ENCODE measurements around the gene GAL3ST2. TPM values are rescaled to one million over a fixed set of nuclear protein-coding genes. Genes with fewer than 3 reads are reported as not detected.

GAL3ST2 gene
- total RNA-seq, 1 donor from 2014 or later, result 0.84 TPM

DNA sequence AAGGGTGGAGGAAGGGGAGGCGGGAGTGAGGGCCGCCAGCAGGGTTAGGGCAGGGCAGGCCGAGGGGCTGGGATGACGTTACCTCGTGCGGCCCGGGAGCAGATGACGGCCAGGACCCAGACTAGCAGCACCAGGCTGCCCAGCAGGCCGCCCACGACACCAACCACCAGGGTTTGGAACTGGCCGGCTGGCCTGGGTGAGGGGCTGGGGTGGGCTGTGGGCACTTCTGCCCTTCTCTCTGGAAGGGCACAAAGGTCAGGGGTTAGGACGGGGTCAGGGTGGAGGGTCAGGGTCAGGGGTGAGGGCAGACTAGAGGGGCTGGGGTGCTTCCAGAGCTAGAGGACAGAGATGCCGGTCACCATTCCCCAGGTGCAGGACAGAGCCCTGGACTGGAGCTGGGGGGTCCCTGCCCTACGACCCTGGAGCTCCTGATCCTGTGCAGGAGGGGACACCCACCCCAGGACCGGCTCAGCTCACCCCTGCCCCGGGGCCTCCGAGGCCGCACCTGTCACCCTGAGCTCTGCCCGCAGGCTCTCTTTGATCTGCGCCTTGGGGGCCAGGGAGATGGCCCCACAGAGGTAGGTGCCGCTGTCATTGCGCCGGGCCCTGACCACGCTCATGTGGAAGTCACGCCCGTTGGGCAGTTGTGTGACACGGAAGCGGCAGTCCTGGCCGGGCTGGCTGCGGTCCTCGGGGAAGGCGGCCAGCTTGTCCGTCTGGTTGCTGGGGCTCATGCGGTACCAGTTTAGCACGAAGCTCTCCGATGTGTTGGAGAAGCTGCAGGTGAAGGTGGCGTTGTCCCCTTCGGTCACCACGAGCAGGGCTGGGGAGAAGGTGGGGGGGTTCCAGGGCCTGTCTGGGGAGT lies 75.7 kb downstream of the GAL3ST2 start:
- no peak for DNase-seq (ENCODE audit: low spot score, unreplicated experiment)
- Mint-ChIP-seq H3K27me3 (peaks cover 3% of the 10 kb centered on the region), H3K36me3 (ENCODE audit: insufficient read depth) (no peaks in the 10 kb centered on the region), H3K4me3 (ENCODE audit: low read depth) (no peak overlapping the region), H3K9me3 (ENCODE audit: low read depth) (no peaks in the 10 kb centered on the region), H3K27ac (no peak overlapping the region), H3K4me1 (ENCODE audit: low read depth) (no peaks in the 10 kb centered on the region)
- TF ChIP-seq, protein P1, sequence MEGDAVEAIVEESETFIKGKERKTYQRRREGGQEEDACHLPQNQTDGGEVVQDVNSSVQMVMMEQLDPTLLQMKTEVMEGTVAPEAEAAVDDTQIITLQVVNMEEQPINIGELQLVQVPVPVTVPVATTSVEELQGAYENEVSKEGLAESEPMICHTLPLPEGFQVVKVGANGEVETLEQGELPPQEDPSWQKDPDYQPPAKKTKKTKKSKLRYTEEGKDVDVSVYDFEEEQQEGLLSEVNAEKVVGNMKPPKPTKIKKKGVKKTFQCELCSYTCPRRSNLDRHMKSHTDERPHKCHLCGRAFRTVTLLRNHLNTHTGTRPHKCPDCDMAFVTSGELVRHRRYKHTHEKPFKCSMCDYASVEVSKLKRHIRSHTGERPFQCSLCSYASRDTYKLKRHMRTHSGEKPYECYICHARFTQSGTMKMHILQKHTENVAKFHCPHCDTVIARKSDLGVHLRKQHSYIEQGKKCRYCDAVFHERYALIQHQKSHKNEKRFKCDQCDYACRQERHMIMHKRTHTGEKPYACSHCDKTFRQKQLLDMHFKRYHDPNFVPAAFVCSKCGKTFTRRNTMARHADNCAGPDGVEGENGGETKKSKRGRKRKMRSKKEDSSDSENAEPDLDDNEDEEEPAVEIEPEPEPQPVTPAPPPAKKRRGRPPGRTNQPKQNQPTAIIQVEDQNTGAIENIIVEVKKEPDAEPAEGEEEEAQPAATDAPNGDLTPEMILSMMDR (IDR thresholded peaks at IDR 0.05; ENCODE audit: unreplicated experiment), result no peak

DNA sequence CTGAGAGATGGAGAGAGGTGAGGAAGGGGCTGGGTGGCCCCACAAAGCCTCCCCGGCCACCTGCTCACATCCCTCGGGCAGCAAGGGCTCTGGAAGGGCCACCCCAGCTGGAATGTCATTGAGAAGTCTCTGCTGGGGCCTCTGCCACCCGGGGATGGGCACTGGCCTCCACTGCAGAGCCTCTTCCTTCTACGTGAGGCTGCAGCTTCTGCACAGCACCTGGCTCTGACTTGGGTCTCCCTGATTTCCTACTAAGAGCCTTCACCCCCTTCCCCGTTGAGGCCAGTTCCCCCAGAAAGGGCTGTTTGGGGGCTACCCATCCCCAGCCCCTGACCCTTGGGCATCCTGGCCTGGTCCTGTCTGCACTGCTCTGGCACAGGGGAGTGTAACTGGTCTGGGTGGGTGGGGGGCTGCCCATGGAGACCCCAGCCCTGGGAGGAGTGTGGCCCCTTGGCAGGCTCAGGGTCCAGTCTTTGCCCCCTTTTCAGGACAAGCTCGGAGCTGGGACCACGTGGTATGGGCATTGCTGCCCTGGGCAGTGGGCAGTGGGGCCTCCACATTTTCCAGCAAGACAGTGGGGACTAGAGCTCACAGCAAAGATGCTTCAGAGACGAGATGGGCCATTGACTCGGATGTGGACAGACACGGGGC lies 76.5 kb downstream of the GAL3ST2 start:
- Mint-ChIP-seq H3K9me3 (ENCODE audit: low read depth) (no peaks in the 10 kb centered on the region), H3K27me3 (peaks cover 3% of the 10 kb centered on the region), H3K27ac (no peak overlapping the region), H3K4me3 (ENCODE audit: low read depth) (no peak overlapping the region), H3K4me1 (ENCODE audit: low read depth) (no peaks in the 10 kb centered on the region), H3K36me3 (ENCODE audit: insufficient read depth) (no peaks in the 10 kb centered on the region)
- TF ChIP-seq, protein P1 (IDR thresholded peaks at IDR 0.05; ENCODE audit: unreplicated experiment), result no peak
- DNase-seq (ENCODE audit: low spot score, unreplicated experiment), result no peak

Other genes with a start within 250 kb of the GAL3ST2 start
- gene BOK, start 218.1 kb upstream of the GAL3ST2 start, total RNA-seq, result 8.0 and 10.2 TPM in 2 replicates
- 55.8 and 61.0 TPM in 2 replicates for gene THAP4, start 139.7 kb upstream of the GAL3ST2 start, total RNA-seq
- gene ATG4B, start 139.1 kb upstream of the GAL3ST2 start, total RNA-seq, result 142 and 143 TPM in 2 replicates
- 51.4 and 54.4 TPM in 2 replicates for gene DTYMK, start 90.0 kb upstream of the GAL3ST2 start, total RNA-seq
- 57.8 and 65.9 TPM in 2 replicates for gene ING5, start 74.8 kb upstream of the GAL3ST2 start, total RNA-seq
- 28.8 and 34.8 TPM in 2 replicates for gene D2HGDH, start 42.2 kb upstream of the GAL3ST2 start, total RNA-seq
- gene NEU4, start 32.4 kb downstream of the GAL3ST2 start, total RNA-seq, result 1.3 and 1.4 TPM in 2 replicates
- not detected in 2 replicates for gene PDCD1, start 82.1 kb downstream of the GAL3ST2 start, total RNA-seq
- gene RTP5, start 92.9 kb downstream of the GAL3ST2 start, total RNA-seq, result not detected in 2 replicates

All from progenitor cell of endocrine pancreas (in vitro differentiated cells).